ENCODE measurements around the gene TP73. TPM values are rescaled to one million over a fixed set of nuclear protein-coding genes. Genes with fewer than 3 reads are reported as not detected.

TP73 gene
- polyA plus RNA-seq, 1 donor: 2.1 TPM

GRCh38 chr1:3729594-3730542 is 77.6 kb downstream of the TP73 start:
- DNase-seq: no peak

- DNase-seq: no peak
Observed at GRCh38 chr1:3730543-3731247, 78.4 kb downstream of the TP73 start.

GRCh38 chr1:3731583-3732433 is 79.5 kb downstream of the TP73 start:
- DNase-seq: no peak

GRCh38 chr1:3732434-3733093 is 80.2 kb downstream of the TP73 start:
- no peak for DNase-seq

GRCh38 chr1:3733094-3733882 is 81.0 kb downstream of the TP73 start:
- DNase-seq: no peak

- no peak for DNase-seq
Observed at GRCh38 chr1:3733883-3734589, 81.7 kb downstream of the TP73 start.

GRCh38 chr1:3734602-3735001 is 82.3 kb downstream of the TP73 start:
- no peak for DNase-seq

GRCh38 chr1:3735027-3735681 is 82.8 kb downstream of the TP73 start:
- no peak for DNase-seq

- DNase-seq: no peak
Observed at GRCh38 chr1:3735688-3736087, 83.4 kb downstream of the TP73 start.

GRCh38 chr1:3736131-3736561 is 83.8 kb downstream of the TP73 start:
- DNase-seq: no peak

- no peak for DNase-seq
Observed at GRCh38 chr1:3736708-3737107, 84.4 kb downstream of the TP73 start.

- DNase-seq: no peak
Observed at GRCh38 chr1:3738943-3739342, 86.6 kb downstream of the TP73 start.

GRCh38 chr1:3740042-3740441 is 87.7 kb downstream of the TP73 start:
- peak; percentile 32 for DNase-seq

GRCh38 chr1:3740752-3741151 is 88.4 kb downstream of the TP73 start:
- no peak for DNase-seq

GRCh38 chr1:3741566-3742438 is 89.5 kb downstream of the TP73 start:
- no peak for DNase-seq

GRCh38 chr1:3742439-3743298 is 90.4 kb downstream of the TP73 start:
- no peak for DNase-seq

- DNase-seq: no peak
Observed at GRCh38 chr1:3743421-3743820, 91.1 kb downstream of the TP73 start.

GRCh38 chr1:3743826-3744225 is 91.5 kb downstream of the TP73 start:
- DNase-seq: no peak
